Activated B cell treated with CpG ODN at 0.5 μM for 24 hours (primary cell): ENCODE measurements around the gene FKBP10. TPM values are rescaled to one million over a fixed set of nuclear protein-coding genes. Genes with fewer than 3 reads are reported as not detected.
"Not testable (repeated sequence)": the region's sequence is repeated elsewhere in the genome, so short reads cannot be mapped to it uniquely, and the experiment has no call there.

Experiments used
- ATAC-seq: fragments of 200-7000 bp; cut with Tn5 transposase; one replicate; pipeline ENCODE4 v1.10.0; 2021; ENCODE audit warnings: low read depth, mild to moderate bottlenecking, moderate library complexity
- CTCF ChIA-PET: fragments of 350-600 bp; sonication (Branson Sonifier 250); formaldehyde crosslinking; loops from one replicate; lab custom pipeline; 2021; ENCODE audit warnings: antibody characterized with exemption; lab: Charles Lee
- POLR2A ChIA-PET: fragments of 350-600 bp; sonication (Branson Sonifier 250); formaldehyde crosslinking; loops from one replicate; lab custom pipeline; 2021; ENCODE audit warnings: antibody characterized with exemption; lab: Charles Lee
- DNase-seq: peaks from one replicate; pipeline ENCODE4 v3.0.0; 2022
- H3K27ac Mint-ChIP-seq: one replicate; pipeline ENCODE4 v1.8.0; 2020; ENCODE audit warnings: mixed read lengths
- H3K27me3 Mint-ChIP-seq: one replicate; pipeline ENCODE4 v1.8.0; 2021; ENCODE audit warnings: mixed read lengths
- H3K36me3 Mint-ChIP-seq: one replicate; pipeline ENCODE4 v1.8.0; 2021; ENCODE audit warnings: low read depth, mixed read lengths
- H3K4me1 Mint-ChIP-seq: one replicate; pipeline ENCODE4 v1.8.0; 2021; ENCODE audit warnings: mixed read lengths
- H3K4me3 Mint-ChIP-seq: one replicate; pipeline ENCODE4 v1.8.0; 2020; ENCODE audit warnings: mild to moderate bottlenecking, mixed read lengths
- H3K9me3 Mint-ChIP-seq: one replicate; pipeline ENCODE4 v1.8.0; 2020; ENCODE audit warnings: mixed read lengths
- CTCF ChIP-seq: fragments of 200-600 bp; IDR thresholded peaks from one replicate; pipeline ENCODE4 v1.8.0; 2022; ENCODE audit warnings: antibody characterized with exemption, mild to moderate bottlenecking
- intact Hi-C: fragments of 100-400 bp; cut with micrococcal nuclease; formaldehyde crosslinking; loops from one replicate; pipeline ENCODE4 v1.15.1; 2024
- total RNA-seq: library from RNA; stranded (reverse); gene quantifications from 2 replicates; pipeline ENCODE4 v1.2.3, GENCODE V29; 2022

Gene FKBP10
- total RNA-seq, 1 donor from 2014 or later = 0.86 TPM

- Mint-ChIP-seq H3K4me3 (no peak overlapping the region), H3K4me1 (peaks cover 32% of the 10 kb centered on the region), H3K27me3 (no peaks in the 10 kb centered on the region), H3K9me3 (no peaks in the 10 kb centered on the region), H3K27ac (no peak overlapping the region), H3K36me3 (peaks cover 13% of the 10 kb centered on the region)
- ATAC-seq (no peak), DNase-seq (no peak)
- ChIA-PET CTCF (no interaction called here), POLR2A (no interaction called here)
- intact Hi-C loops = no loop called here
- TF ChIP-seq CTCF = no peak
These were observed 37.2 kb upstream of the FKBP10 start for GRCh38 chr17:41775394-41776226.

- DNase-seq, H3K27ac Mint-ChIP-seq, H3K27me3 Mint-ChIP-seq, ATAC-seq, intact Hi-C loops, H3K9me3 Mint-ChIP-seq, H3K4me3 Mint-ChIP-seq: not testable (repeated sequence)
- CTCF ChIA-PET = interaction anchor here (2.0 kb wide), 1 partner anchor 10 kb away, joined by 8 read pairs; the partner anchor contains the start of gene JUP
- peaks cover 12% of the 10 kb centered on the region for H3K36me3 Mint-ChIP-seq
- H3K4me1 Mint-ChIP-seq = peaks cover 32% of the 10 kb centered on the region
- POLR2A ChIA-PET = interaction anchor here (1.2 kb wide), 1 partner anchor 10 kb away, joined by 3 read pairs; no protein-coding TSS in a partner anchor
These were observed 36.4 kb upstream of the FKBP10 start for GRCh38 chr17:41776262-41776900.

- no peak overlapping the region for H3K27ac Mint-ChIP-seq
- no peaks in the 10 kb centered on the region for H3K27me3 Mint-ChIP-seq
- no peak for DNase-seq
- H3K4me1 Mint-ChIP-seq = peaks cover 33% of the 10 kb centered on the region
- no peaks in the 10 kb centered on the region for H3K9me3 Mint-ChIP-seq
- no peak overlapping the region for H3K4me3 Mint-ChIP-seq
- ChIA-PET POLR2A (interaction anchor here (1.2 kb wide), 1 partner anchor 9 kb away, joined by 3 read pairs; no protein-coding TSS in a partner anchor), CTCF (interaction anchor here (2.0 kb wide), 1 partner anchor 9 kb away, joined by 8 read pairs; the partner anchor contains the start of gene JUP)
- ATAC-seq = no peak
- peaks cover 8% of the 10 kb centered on the region for H3K36me3 Mint-ChIP-seq
- no peak for TF ChIP-seq CTCF
- intact Hi-C loops = no loop called here
These were observed 35.6 kb upstream of the FKBP10 start for GRCh38 chr17:41777157-41777573.

GRCh38 chr17:41777574-41778188 lies 35.1 kb upstream of the FKBP10 start:
- Mint-ChIP-seq H3K4me3 (no peak overlapping the region), H3K27me3 (no peaks in the 10 kb centered on the region), H3K4me1 (peaks cover 35% of the 10 kb centered on the region), H3K36me3 (peaks cover 8% of the 10 kb centered on the region), H3K27ac (no peak overlapping the region), H3K9me3 (no peaks in the 10 kb centered on the region)
- no peak for TF ChIP-seq CTCF
- DNase-seq (no peak), ATAC-seq (no peak)
- intact Hi-C loops = no loop called here
- POLR2A ChIA-PET = interaction anchor here (0.6 to 1.5 kb wide), 4 partner anchors 8 to 86 kb away, joined by 3 to 8 read pairs (median 6); partner anchors contain the start of gene JUP
- CTCF ChIA-PET = interaction anchor here (2.0 kb wide), 1 partner anchor 9 kb away, joined by 8 read pairs; the partner anchor contains the start of gene JUP

GRCh38 chr17:41779954-41780353 lies 32.9 kb upstream of the FKBP10 start:
- DNase-seq (no peak), ATAC-seq (no peak)
- Mint-ChIP-seq H3K4me3 (no peak overlapping the region), H3K4me1 (peaks cover 49% of the 10 kb centered on the region), H3K36me3 (peaks cover 8% of the 10 kb centered on the region), H3K9me3 (no peaks in the 10 kb centered on the region), H3K27me3 (no peaks in the 10 kb centered on the region), H3K27ac (no peak overlapping the region)
- ChIA-PET CTCF (no interaction called here), POLR2A (interaction anchor here (1.3 kb wide), 1 partner anchor 8 kb away, joined by 4 read pairs; no protein-coding TSS in a partner anchor)
- intact Hi-C loops = loop anchor here (10.0 kb wide), 1 partner anchor 605 kb away; the partner anchor contains the start of gene STAT3
- no peak for TF ChIP-seq CTCF
